Lung (tissue), 12 donors: ENCODE results near the gene GALNT2. TPM values are rescaled to one million over a fixed set of nuclear protein-coding genes. Genes with fewer than 3 reads are reported as not detected.

Source experiments
- ATAC-seq: fragments of 200-7000 bp; cut with Tn5 transposase; one replicate; pipeline ENCODE4 v1.9.1; 2020; ENCODE audit warnings: moderate number of reproducible peaks; ENCODE audit not compliant: insufficient read depth, low FRiP score
- DNase-seq, 3 donors: peaks; one replicate each; pipeline ENCODE4 v3.0.0-alpha.2; 2013 to 2017
- H3K27ac ChIP-seq, 2 donors: one replicate each; pipeline ENCODE4 v1.5.1; 2013; ENCODE audit warnings: mild to moderate bottlenecking in 2 of 2, moderate library complexity in 2 of 2, control low read depth in 1 of 2, inconsistent platforms in 1 of 2, low read depth in 1 of 2, low read length in 1 of 2
- H3K27me3 ChIP-seq, 3 donors: one replicate each; pipeline ENCODE4 v1.5.1; 2013; ENCODE audit warnings: low read length in 2 of 3; ENCODE audit not compliant: control insufficient read depth in 3 of 3, insufficient read depth in 3 of 3
- H3K36me3 ChIP-seq, 4 donors: one replicate each; pipeline ENCODE4 v1.5.1; 2013; ENCODE audit warnings: low read length in 4 of 4, mild to moderate bottlenecking in 1 of 4, moderate library complexity in 1 of 4; ENCODE audit not compliant: control insufficient read depth in 4 of 4, insufficient read depth in 4 of 4
- H3K4me1 ChIP-seq, 5 donors: one replicate each; pipeline ENCODE4 v1.5.1; 2013; ENCODE audit warnings: low read length in 5 of 5, mild to moderate bottlenecking in 2 of 5, moderate library complexity in 1 of 5; ENCODE audit not compliant: control insufficient read depth in 5 of 5, insufficient read depth in 5 of 5
- H3K4me3 ChIP-seq: one replicate; pipeline ENCODE4 v1.5.1; 2013; ENCODE audit warnings: mild to moderate bottlenecking, control low read depth, moderate library complexity
- H3K9ac ChIP-seq, 2 donors: one replicate each; pipeline ENCODE4 v1.5.1; 2013; ENCODE audit warnings: low read length in 2 of 2, control low read depth in 1 of 2; ENCODE audit not compliant: insufficient read depth in 1 of 2
- H3K9me3 ChIP-seq, 4 donors: one replicate each; pipeline ENCODE4 v1.5.1; 2013; ENCODE audit warnings: low read length in 3 of 4, mild to moderate bottlenecking in 1 of 4, moderate library complexity in 1 of 4; ENCODE audit not compliant: control insufficient read depth in 4 of 4, insufficient read depth in 3 of 4
- CTCF ChIP-seq: IDR thresholded peaks from 2 replicates; pipeline ENCODE4 v1.5.1; 2012; ENCODE audit warnings: mild to moderate bottlenecking; ENCODE audit errors: control extremely low read depth, extremely low read depth
- WGBS, 2 donors: extraction: QIAGEN DNeasy Blood & Tissue Kit; methylation state at CpG; one replicate each; pipeline ENCODE4 v1.1.7; 2013; 5-methylcytosine and 5-hydroxymethylcytosine counted together
- polyA plus RNA-seq, 2 donors: library from polyadenylated mRNA; stranded (reverse); fragments of 200-250 nt; gene quantifications; one replicate each; pipeline ENCODE4 v1.2.1, GENCODE V29; 2013
- total RNA-seq, 2 donors: library from RNA; depleted of rRNA in 1 of 2; stranded (reverse); fragments of >200 nt in 1 of 2; gene quantifications; one replicate each; pipeline ENCODE4 v1.2.1, GENCODE V29; 2014 to 2021
- donor health status: control.
- donor health status: control.
- donor health status: Bipolar disorder and iron deficiency.
- donor health status: healthy.
- donor health status: DM: yes; HTN: yes; CAD: no.

The GALNT2 gene
- total and polyA plus RNA-seq, 4 donors, result 23.1 to 101 (median 58.9) TPM

GRCh38 chr1:230074270-230074669, 7.2 kb downstream of the GALNT2 start:
- Histone ChIP-seq H3K27me3 (peaks cover 0 to 2% (median 0%) of the 10 kb centered on the region in 3 donors), H3K9me3 (no peaks in the 10 kb centered on the region), H3K27ac (no peak overlapping the region), H3K4me1 (peaks cover 0 to 19% (median under 1%) of the 10 kb centered on the region in 5 donors), H3K36me3 (no peaks in the 10 kb centered on the region), H3K9ac (no peak overlapping the region), H3K4me3 (no peak overlapping the region)
- TF ChIP-seq CTCF, result no peak
- ATAC-seq (no peak), DNase-seq (no peak)
- 95 to 97% methylated on average over 4 of the region's 4 CpGs for WGBS, 2 donors

- no peak overlapping the region for H3K9ac ChIP-seq
- no peak for TF ChIP-seq CTCF
- no peak overlapping the region for H3K27ac ChIP-seq
- peaks cover 0 to 21% (median 0%) of the 10 kb centered on the region in 5 donors for H3K4me1 ChIP-seq
- peaks cover 0 to 2% (median 0%) of the 10 kb centered on the region in 3 donors for H3K27me3 ChIP-seq
- no peak overlapping the region for H3K4me3 ChIP-seq
- 85 to 92% methylated on average over 2 of the region's 2 CpGs for WGBS, 2 donors
- no peaks in the 10 kb centered on the region for H3K9me3 ChIP-seq
- DNase-seq, result no peak
- no peaks in the 10 kb centered on the region for H3K36me3 ChIP-seq
- no peak for ATAC-seq
Observed at GRCh38 chr1:230074762-230075161, 7.7 kb downstream of the GALNT2 start.

- no peaks in the 10 kb centered on the region for H3K27me3 ChIP-seq
- no peak overlapping the region for H3K27ac ChIP-seq
- H3K9ac ChIP-seq, result no peak overlapping the region
- TF ChIP-seq CTCF, result no peak
- H3K4me3 ChIP-seq, result no peak overlapping the region
- 79 to 84% methylated on average over 7 of the region's 7 CpGs for WGBS, 2 donors
- no peaks in the 10 kb centered on the region for H3K9me3 ChIP-seq
- ATAC-seq (no peak), DNase-seq (no peak)
- H3K4me1 ChIP-seq, result peaks cover 0 to 20% (median 0%) of the 10 kb centered on the region in 5 donors
- no peaks in the 10 kb centered on the region for H3K36me3 ChIP-seq
Observed at GRCh38 chr1:230076121-230076520, 9.1 kb downstream of the GALNT2 start.

GRCh38 chr1:230077011-230077410, 10.0 kb downstream of the GALNT2 start:
- Histone ChIP-seq H3K9me3 (no peaks in the 10 kb centered on the region), H3K4me3 (no peak overlapping the region), H3K36me3 (no peaks in the 10 kb centered on the region), H3K27ac (no peak overlapping the region), H3K9ac (no peak overlapping the region), H3K27me3 (no peaks in the 10 kb centered on the region), H3K4me1 (peaks cover 0 to 17% (median 0%) of the 10 kb centered on the region in 5 donors)
- DNase-seq (no peak), ATAC-seq (no peak)
- no peak for TF ChIP-seq CTCF
- WGBS, 2 donors, result 90 to 95% methylated on average over 3 of the region's 3 CpGs
